ENCODE results near the gene HMGN2.

Gene HMGN2

GRCh38 chr1:26472320-26472900 lies at the start of gene HMGN2:
HMGN2 (plus strand) TSS chr1:26472440; CDS start chr1:26472613, 173 bp downstream.
- DNase-seq (ENCODE audit: low read depth), result peak; percentile 85

DNA sequence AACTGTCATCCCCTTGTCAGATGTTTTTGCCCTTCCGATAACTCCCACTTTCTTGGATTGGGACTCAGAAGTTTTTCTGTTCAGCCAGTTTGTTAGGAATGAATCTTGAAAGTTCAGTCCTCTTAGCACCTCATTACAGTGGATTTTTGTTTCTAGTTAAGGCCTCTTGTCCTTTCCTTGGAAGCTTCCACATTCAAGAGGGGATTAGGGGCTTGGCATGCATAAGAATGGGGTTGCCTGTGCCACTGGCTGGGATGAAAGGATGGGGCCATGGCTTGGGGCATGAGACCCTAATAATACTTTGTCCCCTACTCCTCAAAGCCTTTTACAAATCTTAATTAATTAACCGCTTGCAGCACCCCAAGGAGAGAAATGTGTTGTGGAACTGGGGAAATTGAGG lies 42.5 kb upstream of the HMGN2 start:
- DNase-seq (ENCODE audit: low read depth), result no peak

DNA sequence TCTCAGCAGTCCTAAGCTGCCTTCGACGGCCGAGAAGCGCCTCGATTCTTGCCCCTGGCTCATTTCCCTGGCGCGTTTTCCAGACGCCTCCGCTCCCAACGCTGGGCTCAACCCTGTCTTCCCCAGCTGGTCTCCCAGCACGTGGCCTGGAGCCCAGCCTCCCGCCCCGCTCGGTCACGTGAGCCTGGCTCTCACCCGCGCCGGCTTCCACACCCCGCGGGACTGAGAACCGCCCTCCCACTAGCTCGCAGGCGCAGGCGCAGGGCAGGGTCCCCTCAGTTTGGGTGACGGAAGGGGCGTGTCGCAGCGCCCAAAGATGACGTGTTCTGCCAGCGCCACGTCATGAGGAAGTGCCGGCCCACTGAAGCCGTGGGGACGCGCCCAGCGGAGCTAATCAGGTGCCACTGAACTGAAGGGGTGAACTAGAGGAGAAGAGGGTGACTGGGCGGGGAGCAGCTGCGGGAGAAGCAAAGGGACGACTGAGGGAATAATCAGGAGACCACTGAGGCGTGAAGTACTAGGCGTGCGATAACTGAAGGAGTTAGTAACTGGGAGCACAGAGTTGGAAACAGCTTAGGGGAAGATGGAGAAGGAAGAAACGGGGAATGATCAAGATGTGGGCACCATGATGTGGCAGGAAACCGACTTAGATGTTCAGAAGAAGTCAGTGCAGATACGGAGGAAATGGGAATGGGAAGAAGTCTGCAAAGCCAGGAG lies 40.1 kb upstream of the HMGN2 start, which contains the start of gene DHDDS:
Gene DHDDS (plus strand): TSS at position 343 of the 717 bp plus-strand sequence. CDS start 625 bp downstream, outside the sequence.
- DNase-seq (ENCODE audit: low read depth), result peak; percentile 98

GRCh38 chr1:26432793-26433192 lies 39.4 kb upstream of the HMGN2 start:
- no peak for DNase-seq (ENCODE audit: low read depth)

GRCh38 chr1:26434161-26434752 lies 38.0 kb upstream of the HMGN2 start:
- no peak for DNase-seq (ENCODE audit: low read depth)

DNA sequence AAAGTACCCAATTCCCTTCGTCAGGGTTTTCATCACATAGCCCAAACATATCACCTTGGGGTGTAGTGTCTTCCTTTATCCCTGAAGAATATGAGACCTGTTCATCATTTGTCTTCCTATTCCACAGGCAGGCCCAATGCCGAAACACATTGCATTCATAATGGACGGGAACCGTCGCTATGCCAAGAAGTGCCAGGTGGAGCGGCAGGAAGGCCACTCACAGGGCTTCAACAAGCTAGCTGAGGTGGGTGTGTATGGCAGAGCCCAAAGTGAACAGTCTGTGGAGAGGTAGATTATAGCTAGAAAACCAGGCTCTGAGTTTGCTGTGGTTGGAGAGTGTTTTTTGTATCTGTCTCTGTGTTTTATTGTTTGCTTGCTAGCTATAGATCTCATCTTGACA lies 34.2 kb upstream of the HMGN2 start:
- DNase-seq (ENCODE audit: low read depth), result no peak

GRCh38 chr1:26440259-26440658 lies 32.0 kb upstream of the HMGN2 start:
- no peak for DNase-seq (ENCODE audit: low read depth)

- DNase-seq (ENCODE audit: low read depth), result no peak
These were observed 22.4 kb upstream of the HMGN2 start for GRCh38 chr1:26449868-26450267.

- no peak for DNase-seq (ENCODE audit: low read depth)
These were observed 21.3 kb upstream of the HMGN2 start for GRCh38 chr1:26450908-26451307.

GRCh38 chr1:26452459-26453183 lies 19.6 kb upstream of the HMGN2 start:
- no peak for DNase-seq (ENCODE audit: low read depth)

GRCh38 chr1:26459148-26459547 lies 13.1 kb upstream of the HMGN2 start:
- DNase-seq (ENCODE audit: low read depth), result no peak

DNA sequence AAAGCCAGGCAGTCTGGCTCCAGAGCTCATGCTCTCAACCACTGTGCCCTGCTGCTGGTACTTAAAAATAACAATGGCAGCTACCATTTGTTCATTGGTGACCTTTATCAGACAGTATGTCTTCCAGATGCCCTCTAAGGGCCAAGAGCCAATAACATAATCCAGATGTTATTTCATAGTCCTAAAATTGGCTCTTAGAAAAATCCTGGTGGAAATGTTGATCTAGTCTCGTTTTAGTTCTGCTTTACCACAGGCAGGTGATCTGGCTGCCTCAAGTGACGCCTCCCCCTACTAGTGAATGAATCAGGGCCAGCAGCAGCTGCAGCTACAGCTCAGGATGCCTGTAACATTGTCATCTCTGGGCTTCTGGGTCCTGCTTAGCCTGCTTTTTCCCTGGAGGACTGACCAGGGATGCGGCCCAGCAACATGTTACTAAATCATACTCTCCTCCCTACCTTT lies 12.6 kb upstream of the HMGN2 start:
- no peak for DNase-seq (ENCODE audit: low read depth)

GRCh38 chr1:26468911-26469310 lies 3.3 kb upstream of the HMGN2 start:
- DNase-seq (ENCODE audit: low read depth), result no peak

DNA sequence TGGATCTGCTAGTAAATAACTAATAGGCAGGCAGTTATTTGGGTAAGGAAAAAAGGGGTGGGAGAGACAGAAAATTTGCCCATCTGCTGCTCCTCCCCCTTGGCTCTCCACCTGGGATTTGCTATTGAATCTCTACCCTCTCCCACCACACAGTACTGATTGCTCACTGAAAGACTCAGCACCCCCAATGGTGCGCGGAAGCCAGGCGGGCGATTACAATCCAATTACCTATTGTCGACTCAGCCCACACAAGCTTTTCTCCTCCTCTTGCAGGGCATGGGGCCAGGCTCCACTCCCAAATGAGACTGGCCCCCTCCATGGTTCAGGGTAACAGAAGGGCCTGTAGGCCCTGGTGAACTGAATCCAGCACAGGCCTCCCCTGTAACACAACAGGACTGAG lies 2.7 kb upstream of the HMGN2 start:
- no peak for DNase-seq (ENCODE audit: low read depth)

GRCh38 chr1:26470878-26471497 lies 1.3 kb upstream of the HMGN2 start:
- no peak for DNase-seq (ENCODE audit: low read depth)

DNA sequence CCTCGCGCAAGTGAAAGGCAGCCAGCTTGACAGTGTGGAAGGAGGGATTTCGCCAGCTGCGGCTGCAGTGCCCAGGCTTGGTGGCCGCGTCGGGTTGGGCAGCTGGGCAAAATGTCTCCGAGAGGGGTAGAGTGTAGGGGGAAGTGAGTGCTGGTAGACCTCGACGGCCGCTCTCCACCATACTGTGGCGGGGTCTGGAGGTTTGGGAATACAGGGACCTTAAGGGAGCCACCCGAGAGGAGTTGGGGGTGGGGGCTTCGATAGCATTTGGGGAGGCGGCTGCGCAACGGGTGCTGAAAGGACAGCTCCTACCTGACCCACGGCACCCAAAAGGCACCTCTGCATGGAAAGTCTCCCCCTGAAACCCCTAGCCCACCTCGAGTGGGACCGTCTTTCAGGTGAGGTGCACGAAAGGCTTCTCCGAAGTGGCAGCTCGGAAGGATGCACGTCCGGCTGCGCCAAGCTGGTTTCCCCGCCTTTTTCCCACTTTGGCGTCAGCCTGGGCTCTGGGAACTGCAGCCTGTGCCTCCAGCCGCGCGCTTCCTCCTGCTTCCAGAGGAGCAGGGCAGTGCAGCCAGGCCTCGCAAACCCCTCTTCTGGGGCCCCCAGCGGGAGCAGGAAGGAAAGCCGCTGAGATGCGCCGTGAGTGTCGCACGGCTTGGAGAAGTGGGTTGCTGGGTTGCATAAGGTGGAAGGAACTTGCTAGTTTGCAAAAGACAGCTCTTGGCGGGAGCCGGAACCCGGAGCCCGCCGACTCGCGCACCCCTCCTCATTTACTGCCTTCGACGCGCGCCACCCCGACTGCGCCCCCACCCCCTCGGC lies 531 bp upstream of the HMGN2 start:
- no peak for DNase-seq (ENCODE audit: low read depth)

- DNase-seq (ENCODE audit: low read depth), result peak; percentile 93
These were observed 933 bp downstream of the HMGN2 start for GRCh38 chr1:26472901-26473845.

DNA sequence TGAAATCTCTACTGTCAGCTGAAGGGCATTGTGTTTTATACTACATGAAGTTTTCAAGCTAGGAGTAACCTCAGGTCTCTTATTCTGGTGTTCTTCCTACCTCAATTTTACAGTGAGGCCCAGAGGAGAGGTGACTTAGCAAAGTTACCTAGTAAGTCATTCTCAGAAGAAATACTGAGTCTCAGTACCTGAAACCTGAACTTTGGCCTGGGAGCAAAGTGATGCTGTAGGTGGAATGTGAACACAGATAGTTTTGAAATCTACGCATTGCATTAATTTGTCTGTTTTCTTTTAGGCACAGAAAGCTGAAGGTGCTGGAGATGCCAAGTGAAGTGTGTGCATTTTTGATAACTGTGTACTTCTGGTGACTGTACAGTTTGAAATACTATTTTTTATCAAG lies 2.6 kb downstream of the HMGN2 start:
- DNase-seq (ENCODE audit: low read depth), result no peak

DNA sequence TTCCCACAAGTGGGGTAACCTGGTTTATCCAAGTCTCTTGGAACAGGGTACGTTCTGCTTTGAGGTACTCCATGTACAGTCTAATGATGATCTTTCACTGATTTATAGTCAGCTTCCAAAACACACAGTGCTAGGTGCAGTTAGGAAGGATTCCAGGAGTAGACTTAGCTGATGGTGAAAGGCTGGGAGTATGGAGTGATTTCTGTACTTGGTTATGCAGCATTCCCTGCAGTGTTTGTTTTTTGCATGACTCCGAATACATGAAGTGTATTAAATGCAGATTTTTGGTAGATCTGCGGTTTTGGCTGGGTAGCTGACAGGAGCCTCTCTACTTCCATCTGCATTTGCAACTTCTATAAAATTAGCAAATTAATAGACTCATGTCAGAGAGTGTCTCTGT lies 3.7 kb downstream of the HMGN2 start:
- no peak for DNase-seq (ENCODE audit: low read depth)

DNA sequence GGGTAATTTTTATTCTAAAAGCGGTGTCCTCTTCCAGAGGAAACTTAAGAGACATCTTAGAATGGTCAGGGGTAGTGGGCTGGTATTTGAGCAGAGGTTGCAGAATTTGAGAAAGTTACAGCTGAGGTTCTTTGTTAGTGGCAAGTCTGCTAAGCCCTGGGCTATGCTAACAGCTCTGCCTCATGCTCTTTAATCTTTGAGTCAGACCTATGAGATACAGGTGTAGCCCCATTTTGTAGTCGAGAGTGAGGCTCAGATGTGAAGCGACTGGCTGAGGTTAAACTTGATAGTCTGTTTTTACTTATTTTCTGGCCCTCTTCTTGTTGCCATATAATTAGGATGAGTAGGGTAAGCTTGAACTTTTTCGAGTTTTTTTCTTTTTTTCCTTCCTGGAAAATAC lies 4.7 kb downstream of the HMGN2 start:
- DNase-seq (ENCODE audit: low read depth), result no peak

All from activated T-cell treated with anti-CD3 and anti-CD28 coated beads for 24 hours (primary cell).